ENCODE results near the gene KRTCAP2.

Gene KRTCAP2

GRCh38 chr1:155187456-155187891 lies 14.4 kb upstream of the KRTCAP2 start:
- H2AFZ ChIP-seq: no peak overlapping the region
- H3K79me2 ChIP-seq: no peaks in the 10 kb centered on the region
- no peak overlapping the region for H3K9ac ChIP-seq
- no peak overlapping the region for H3K4me2 ChIP-seq (ENCODE audit: low read length)
- no peak overlapping the region for H3K27ac ChIP-seq
- H3K4me3 ChIP-seq (ENCODE audit: low read depth, low read length): no peak overlapping the region
- TF ChIP-seq CTCF (IDR thresholded peaks at IDR 0.05): no peak
- H3K27me3 ChIP-seq (ENCODE audit: control insufficient read depth, insufficient read depth, low read length): no peaks in the 10 kb centered on the region
- no peaks in the 10 kb centered on the region for H3K4me1 ChIP-seq
- no peaks in the 10 kb centered on the region for H3K36me3 ChIP-seq (ENCODE audit: control insufficient read depth, insufficient read depth, low read length)
- H3K9me3 ChIP-seq (ENCODE audit: control insufficient read depth, low read length): no peaks in the 10 kb centered on the region

GRCh38 chr1:155186794-155187455 lies 13.8 kb upstream of the KRTCAP2 start:
- Histone ChIP-seq H3K9ac (no peak overlapping the region), H3K9me3 (ENCODE audit: control insufficient read depth, low read length) (no peaks in the 10 kb centered on the region), H3K27me3 (ENCODE audit: control insufficient read depth, insufficient read depth, low read length) (no peaks in the 10 kb centered on the region), H3K4me1 (no peaks in the 10 kb centered on the region), H3K36me3 (ENCODE audit: control insufficient read depth, insufficient read depth, low read length) (no peaks in the 10 kb centered on the region), H3K79me2 (no peaks in the 10 kb centered on the region), H3K27ac (no peak overlapping the region), H3K4me2 (ENCODE audit: low read length) (no peak overlapping the region), H3K4me3 (ENCODE audit: low read depth, low read length) (no peak overlapping the region), H2AFZ (no peak overlapping the region)
- TF ChIP-seq CTCF (IDR thresholded peaks at IDR 0.05): no peak

GRCh38 chr1:155186067-155186793 lies 13.1 kb upstream of the KRTCAP2 start:
- Histone ChIP-seq H3K27ac (no peak overlapping the region), H3K4me2 (ENCODE audit: low read length) (no peak overlapping the region), H3K79me2 (no peaks in the 10 kb centered on the region), H3K9me3 (ENCODE audit: control insufficient read depth, low read length) (no peaks in the 10 kb centered on the region), H3K36me3 (ENCODE audit: control insufficient read depth, insufficient read depth, low read length) (no peaks in the 10 kb centered on the region), H3K27me3 (ENCODE audit: control insufficient read depth, insufficient read depth, low read length) (no peaks in the 10 kb centered on the region), H3K4me1 (no peaks in the 10 kb centered on the region), H3K4me3 (ENCODE audit: low read depth, low read length) (no peak overlapping the region), H2AFZ (no peak overlapping the region), H3K9ac (no peak overlapping the region)
- TF ChIP-seq CTCF (IDR thresholded peaks at IDR 0.05): no peak

- Histone ChIP-seq H2AFZ (no peak overlapping the region), H3K4me3 (ENCODE audit: low read depth, low read length) (no peak overlapping the region), H3K9ac (no peak overlapping the region), H3K4me2 (ENCODE audit: low read length) (no peak overlapping the region), H3K27ac (no peak overlapping the region), H3K9me3 (ENCODE audit: control insufficient read depth, low read length) (no peaks in the 10 kb centered on the region), H3K36me3 (ENCODE audit: control insufficient read depth, insufficient read depth, low read length) (no peaks in the 10 kb centered on the region), H3K27me3 (ENCODE audit: control insufficient read depth, insufficient read depth, low read length) (no peaks in the 10 kb centered on the region), H3K4me1 (no peaks in the 10 kb centered on the region), H3K79me2 (no peaks in the 10 kb centered on the region)
- TF ChIP-seq CTCF (IDR thresholded peaks at IDR 0.05): no peak
Observed at GRCh38 chr1:155185783-155186066, 12.6 kb upstream of the KRTCAP2 start.

Measured in parathyroid adenoma (tissue), 2 donors.